Activated CD8-positive, alpha-beta T cell treated with anti-CD3 and anti-CD28 coated beads for 36 hours (primary cell): Measurements from ENCODE around the gene CAMK1D. TPM values are rescaled to one million over a fixed set of nuclear protein-coding genes. Genes with fewer than 3 reads are reported as not detected.

Experiments used
- ATAC-seq: fragments of 200-7000 bp; cut with Tn5 transposase; one replicate; pipeline ENCODE4 v1.10.0; 2021; ENCODE audit warnings: mild to moderate bottlenecking, moderate library complexity
- CTCF ChIA-PET: fragments of 350-600 bp; sonication (Branson Sonifier 250); formaldehyde crosslinking; loops from one replicate; lab custom pipeline; 2021; ENCODE audit warnings: antibody characterized with exemption; lab: Charles Lee
- POLR2A ChIA-PET: fragments of 350-600 bp; sonication (Branson Sonifier 250); formaldehyde crosslinking; loops from one replicate; lab custom pipeline; 2021; ENCODE audit warnings: antibody characterized with exemption; lab: Charles Lee
- DNase-seq: peaks from one replicate; pipeline ENCODE4 v3.0.0-alpha.2; 2020
- H3K27ac Mint-ChIP-seq: one replicate; pipeline ENCODE4 v1.8.0; 2021; ENCODE audit warnings: mild to moderate bottlenecking, mixed read lengths
- H3K27me3 Mint-ChIP-seq: one replicate; pipeline ENCODE4 v1.8.0; 2021; ENCODE audit warnings: mixed read lengths
- H3K36me3 Mint-ChIP-seq: one replicate; pipeline ENCODE4 v1.8.0; 2021; ENCODE audit warnings: low read depth, mixed read lengths
- H3K4me1 Mint-ChIP-seq: one replicate; pipeline ENCODE4 v1.8.0; 2021; ENCODE audit warnings: low read depth, mixed read lengths
- H3K4me3 Mint-ChIP-seq: one replicate; pipeline ENCODE4 v1.8.0; 2021; ENCODE audit warnings: mild to moderate bottlenecking, moderate library complexity, mixed read lengths
- H3K9me3 Mint-ChIP-seq: one replicate; pipeline ENCODE4 v1.8.0; 2021; ENCODE audit warnings: mixed read lengths
- CTCF ChIP-seq: fragments of 200-600 bp; IDR thresholded peaks from one replicate; pipeline ENCODE4 v1.8.0; 2022; ENCODE audit warnings: antibody characterized with exemption, mild to moderate bottlenecking
- intact Hi-C: fragments of 100-400 bp; cut with micrococcal nuclease; formaldehyde crosslinking; loops from one replicate; pipeline ENCODE4 v1.10.0; 2022
- total RNA-seq, 2 experiments: library from RNA; stranded (reverse); gene quantifications; one replicate each; pipeline ENCODE4 v1.2.3, GENCODE V29; 2021

Gene CAMK1D
- total RNA-seq, 2 experiments from 2014 or later: 13.8 TPM

DNA sequence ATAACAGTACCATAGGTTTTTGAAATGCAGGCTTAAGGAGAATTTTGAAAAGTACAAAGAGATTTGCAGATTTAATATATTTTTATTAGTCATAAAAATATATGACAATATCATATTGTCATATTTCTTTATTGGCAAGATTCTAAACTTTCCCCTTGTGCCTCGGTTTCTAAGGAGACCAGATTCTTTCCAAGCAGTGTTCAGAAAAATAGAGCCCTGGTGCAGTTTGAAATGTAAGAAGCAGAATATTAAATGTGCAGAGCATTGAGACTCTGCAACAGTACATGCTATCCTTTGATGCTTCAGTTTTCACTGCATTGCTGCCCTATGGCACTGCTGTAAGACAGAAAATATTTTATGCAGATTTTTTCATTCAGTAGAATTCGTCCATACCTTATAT is 408.9 kb downstream of the CAMK1D start:
- ChIA-PET POLR2A (no interaction called here), CTCF (interaction anchor here (1.5 kb wide), 1 partner anchor 48 kb away, joined by 3 read pairs; no protein-coding TSS in a partner anchor)
- peaks cover 2% of the 10 kb centered on the region for H3K36me3 Mint-ChIP-seq
- no peak overlapping the region for H3K27ac Mint-ChIP-seq
- H3K9me3 Mint-ChIP-seq: no peaks in the 10 kb centered on the region
- H3K4me1 Mint-ChIP-seq: no peaks in the 10 kb centered on the region
- H3K4me3 Mint-ChIP-seq: no peak overlapping the region
- intact Hi-C loops: no loop called here
- ATAC-seq (no peak), DNase-seq (no peak)
- no peak for TF ChIP-seq CTCF
- H3K27me3 Mint-ChIP-seq: no peaks in the 10 kb centered on the region

DNA sequence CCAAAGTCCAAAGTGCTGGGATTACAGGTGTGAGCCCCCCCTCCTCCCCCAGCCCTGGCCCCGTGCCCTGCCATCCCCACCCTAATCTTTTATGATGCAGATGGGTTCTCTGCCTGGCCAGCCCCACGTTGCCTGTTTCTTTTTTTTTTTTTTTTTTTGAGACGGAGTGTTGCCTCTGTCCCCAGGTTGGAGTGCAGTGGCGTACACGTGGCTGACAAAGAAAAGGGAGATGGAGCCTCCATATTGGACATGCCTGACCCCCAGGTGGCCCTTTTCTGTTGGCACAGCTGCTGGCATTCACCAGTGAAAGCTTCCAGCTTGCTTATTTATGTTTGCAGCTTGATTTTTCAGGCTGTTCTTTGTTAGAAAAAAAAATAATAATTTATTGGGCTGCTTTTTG is 416.9 kb downstream of the CAMK1D start:
- Mint-ChIP-seq H3K9me3 (no peaks in the 10 kb centered on the region), H3K27ac (no peak overlapping the region), H3K4me3 (no peak overlapping the region), H3K36me3 (peaks cover 15% of the 10 kb centered on the region), H3K27me3 (no peaks in the 10 kb centered on the region), H3K4me1 (no peaks in the 10 kb centered on the region)
- CTCF ChIA-PET: interaction anchor here (2.2 kb wide), 1 partner anchor 16 kb away, joined by 10 read pairs; no protein-coding TSS in a partner anchor
- no peak for DNase-seq
- no peak for ATAC-seq
- intact Hi-C loops: no loop called here
- POLR2A ChIA-PET: no interaction called here
- no peak for TF ChIP-seq CTCF

DNA sequence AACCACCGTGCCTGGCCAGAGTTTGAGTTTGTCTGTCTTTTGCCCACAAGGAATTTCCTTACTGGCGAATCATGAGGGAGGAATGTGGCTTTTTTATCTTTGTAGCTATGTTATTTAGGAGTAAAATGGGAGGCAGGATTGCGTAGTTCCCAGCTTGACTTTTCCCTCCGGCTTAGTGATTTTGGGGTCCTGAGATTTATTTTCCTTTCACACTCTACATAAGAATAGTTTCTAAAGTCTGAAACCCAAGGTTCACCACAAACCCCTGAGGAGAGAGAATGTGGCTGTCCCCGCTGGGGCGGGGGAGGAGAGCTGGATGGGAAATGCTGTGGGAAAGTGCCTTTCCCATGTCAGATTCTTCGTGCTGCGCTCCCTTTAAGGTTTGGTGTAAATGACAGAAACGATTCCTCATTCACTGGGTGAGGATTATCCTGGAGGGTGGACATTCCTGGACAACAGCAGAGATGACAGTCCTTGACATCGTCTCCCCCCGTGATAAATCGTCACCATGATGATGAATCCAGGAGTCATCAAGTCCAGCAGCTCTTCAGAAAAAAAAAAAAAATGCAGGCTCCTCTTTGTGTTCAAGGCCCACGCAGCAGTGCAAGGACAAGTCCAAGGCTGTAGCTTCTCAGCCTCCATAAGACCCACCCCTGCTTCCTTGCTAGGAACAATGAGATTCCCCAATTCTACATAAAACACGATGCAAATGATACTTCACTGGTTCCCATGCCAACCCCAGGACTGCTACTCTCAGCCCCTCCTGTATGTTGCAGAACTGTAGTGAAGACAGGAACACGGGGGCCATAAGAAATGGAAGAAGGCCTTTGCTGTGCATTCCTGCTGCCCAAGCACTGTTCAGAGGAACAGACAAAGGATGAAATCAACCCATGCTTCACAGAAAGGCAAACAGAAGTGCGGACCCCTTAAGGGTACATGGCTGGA is 419.1 kb downstream of the CAMK1D start:
- intact Hi-C loops: no loop called here
- no peak for ATAC-seq
- Mint-ChIP-seq H3K27me3 (no peaks in the 10 kb centered on the region), H3K4me3 (no peak overlapping the region), H3K36me3 (peaks cover 14% of the 10 kb centered on the region), H3K9me3 (no peaks in the 10 kb centered on the region), H3K4me1 (no peaks in the 10 kb centered on the region), H3K27ac (no peak overlapping the region)
- DNase-seq: no peak
- ChIA-PET POLR2A (no interaction called here), CTCF (interaction anchor here (1.3 kb wide), 1 partner anchor 14 kb away, joined by 4 read pairs; no protein-coding TSS in a partner anchor)
- TF ChIP-seq CTCF: no peak

DNA sequence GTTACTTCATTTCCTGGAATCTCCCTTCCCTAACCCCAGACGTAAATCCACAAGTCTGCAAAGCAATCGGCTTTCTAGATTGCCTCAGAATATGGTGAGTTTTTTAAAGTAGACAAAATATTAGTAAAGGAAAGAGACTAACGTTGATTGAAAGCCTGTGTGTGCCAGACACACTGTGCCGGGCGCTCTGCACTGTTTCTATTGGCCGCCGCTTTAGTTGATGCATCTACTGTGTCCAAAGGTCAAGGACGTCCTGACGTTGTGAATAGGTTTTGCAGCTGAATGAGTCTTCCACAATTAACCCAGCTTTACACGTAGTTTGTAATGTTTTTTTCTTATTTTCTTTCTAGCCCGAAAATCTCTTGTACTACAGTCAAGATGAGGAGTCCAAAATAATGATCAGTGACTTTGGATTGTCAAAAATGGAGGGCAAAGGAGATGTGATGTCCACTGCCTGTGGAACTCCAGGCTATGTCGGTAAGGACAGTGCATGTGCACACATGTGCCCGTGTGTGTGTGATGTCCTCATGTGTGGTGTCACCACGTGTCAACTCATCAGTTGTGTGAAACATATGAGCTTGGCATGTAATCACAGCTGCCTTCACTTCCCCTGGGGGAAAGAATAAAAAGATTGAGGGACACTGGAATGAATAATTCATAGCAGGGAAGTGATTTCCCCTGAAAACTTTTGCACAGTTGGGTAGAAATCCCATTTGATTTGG is 420.1 kb downstream of the CAMK1D start:
- no peak for DNase-seq
- intact Hi-C loops: no loop called here
- ChIA-PET POLR2A (interaction anchor here (1.3 kb wide), 1 partner anchor 9 kb away, joined by 3 read pairs; no protein-coding TSS in a partner anchor), CTCF (interaction anchor here (1.3 kb wide), 1 partner anchor 13 kb away, joined by 4 read pairs; no protein-coding TSS in a partner anchor)
- Mint-ChIP-seq H3K36me3 (peaks cover 14% of the 10 kb centered on the region), H3K9me3 (no peaks in the 10 kb centered on the region), H3K27me3 (no peaks in the 10 kb centered on the region), H3K4me1 (no peaks in the 10 kb centered on the region), H3K4me3 (no peak overlapping the region), H3K27ac (no peak overlapping the region)
- no peak for ATAC-seq
- no peak for TF ChIP-seq CTCF
